NCI-H128 (cell line): ENCODE measurements around the gene HNRNPAB.
"Not testable (repeated sequence)": the region's sequence is repeated elsewhere in the genome, so short reads cannot be mapped to it uniquely, and the experiment has no call there.

Experiments
- DNase-seq: peaks from one replicate; lab custom pipeline; 2025; ENCODE audit not compliant: unreplicated experiment; lab: John Stamatoyannopoulos, UW

The HNRNPAB gene

DNA sequence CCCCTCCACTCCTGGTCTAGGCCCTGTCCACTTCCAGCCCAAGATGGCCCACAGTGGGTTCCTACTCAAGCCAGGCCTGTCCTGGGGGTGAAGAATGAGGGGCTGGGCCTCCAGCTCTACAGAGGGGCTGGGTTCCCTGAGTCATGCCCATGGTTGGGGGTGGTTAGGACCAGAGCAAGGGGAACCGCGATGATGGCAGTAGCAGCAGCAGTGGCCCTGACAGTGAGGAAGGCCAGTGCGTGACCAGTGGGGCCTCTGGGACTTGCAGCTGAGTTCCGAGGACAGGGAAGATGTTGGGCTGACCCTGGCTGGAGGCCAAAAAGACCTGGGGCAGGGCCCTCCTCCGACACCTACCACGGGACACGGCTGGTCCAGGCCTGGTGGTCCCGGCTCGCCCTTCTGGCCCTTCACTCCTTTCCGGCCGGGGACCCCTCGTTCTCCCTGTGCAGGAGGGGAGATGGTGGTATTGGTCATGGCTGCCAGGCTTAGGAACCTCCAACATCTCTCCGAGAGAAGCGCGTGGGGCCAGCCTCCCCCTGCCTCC, 37.4 kb downstream of the HNRNPAB start:
- DNase-seq = no peak

- no peak for DNase-seq
Measured at GRCh38 chr5:178242416-178242815, 38.1 kb downstream of the HNRNPAB start.

DNA sequence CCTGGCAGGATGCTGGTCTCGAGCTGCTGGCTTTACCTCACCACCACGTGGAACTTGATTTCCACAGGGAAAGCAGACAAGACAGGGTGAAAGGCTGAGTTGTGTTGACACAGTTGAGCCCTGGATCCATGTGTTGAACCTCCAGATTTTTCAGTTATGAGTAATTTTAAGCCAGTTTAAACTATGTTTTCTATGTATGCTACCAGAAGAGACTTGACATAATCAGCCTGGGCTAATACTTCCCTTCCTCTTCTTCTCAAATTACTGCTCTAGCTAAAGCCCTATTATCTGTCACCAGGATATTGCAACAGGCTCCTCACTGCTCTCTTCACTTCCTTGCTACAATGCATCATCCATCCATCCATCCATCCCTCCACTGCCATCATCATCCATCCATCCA, 40.2 kb downstream of the HNRNPAB start:
- DNase-seq = no peak

DNA sequence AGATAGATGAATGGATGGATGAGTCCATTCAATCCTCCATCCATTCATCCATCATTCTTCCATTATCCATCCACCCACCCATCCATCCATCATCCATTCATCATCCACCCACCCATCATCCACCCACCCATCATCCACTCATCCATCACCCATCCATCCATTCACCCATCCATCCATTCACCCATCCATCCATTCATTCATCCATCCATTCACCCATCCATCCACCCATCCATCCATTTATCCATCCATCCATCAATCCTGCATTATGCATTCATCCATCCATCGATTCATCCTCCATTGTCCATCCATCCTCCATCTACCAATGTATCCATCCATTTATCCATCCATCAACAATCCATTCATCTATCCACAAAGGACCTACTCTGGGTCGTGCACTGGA, 41.1 kb downstream of the HNRNPAB start:
- DNase-seq = no peak

DNA sequence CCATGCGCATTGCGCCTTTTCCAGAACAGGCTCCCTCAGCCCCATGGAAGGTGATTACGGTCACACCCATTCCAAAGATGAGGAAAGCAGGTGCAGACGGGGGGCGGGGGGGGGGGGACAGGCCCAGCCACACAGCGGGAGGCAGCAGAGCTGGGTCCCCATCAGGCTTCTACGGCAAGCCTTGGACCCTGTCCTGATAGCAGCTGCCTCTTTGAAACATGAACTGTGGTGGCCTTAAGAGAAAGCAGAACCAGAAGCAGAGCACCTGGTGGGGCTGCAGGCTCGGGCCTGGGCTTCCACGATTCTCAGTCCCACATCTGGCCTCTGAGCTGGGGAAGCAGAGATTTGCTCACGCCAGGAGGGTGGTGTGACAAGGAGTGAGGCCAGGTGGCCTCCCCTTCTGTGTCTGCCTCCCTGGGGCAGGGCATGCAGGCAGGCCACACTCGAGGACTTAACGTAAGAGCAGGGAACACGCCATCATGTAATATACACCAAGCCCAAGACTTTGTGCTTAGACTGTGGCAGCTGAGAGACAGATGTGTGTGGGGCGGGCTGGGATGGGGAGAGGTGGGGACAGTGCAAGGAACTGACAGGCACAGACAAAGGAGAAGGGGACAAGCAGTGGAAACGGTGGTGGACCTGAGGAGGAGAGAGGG, 42.4 kb downstream of the HNRNPAB start:
- no peak for DNase-seq

DNA sequence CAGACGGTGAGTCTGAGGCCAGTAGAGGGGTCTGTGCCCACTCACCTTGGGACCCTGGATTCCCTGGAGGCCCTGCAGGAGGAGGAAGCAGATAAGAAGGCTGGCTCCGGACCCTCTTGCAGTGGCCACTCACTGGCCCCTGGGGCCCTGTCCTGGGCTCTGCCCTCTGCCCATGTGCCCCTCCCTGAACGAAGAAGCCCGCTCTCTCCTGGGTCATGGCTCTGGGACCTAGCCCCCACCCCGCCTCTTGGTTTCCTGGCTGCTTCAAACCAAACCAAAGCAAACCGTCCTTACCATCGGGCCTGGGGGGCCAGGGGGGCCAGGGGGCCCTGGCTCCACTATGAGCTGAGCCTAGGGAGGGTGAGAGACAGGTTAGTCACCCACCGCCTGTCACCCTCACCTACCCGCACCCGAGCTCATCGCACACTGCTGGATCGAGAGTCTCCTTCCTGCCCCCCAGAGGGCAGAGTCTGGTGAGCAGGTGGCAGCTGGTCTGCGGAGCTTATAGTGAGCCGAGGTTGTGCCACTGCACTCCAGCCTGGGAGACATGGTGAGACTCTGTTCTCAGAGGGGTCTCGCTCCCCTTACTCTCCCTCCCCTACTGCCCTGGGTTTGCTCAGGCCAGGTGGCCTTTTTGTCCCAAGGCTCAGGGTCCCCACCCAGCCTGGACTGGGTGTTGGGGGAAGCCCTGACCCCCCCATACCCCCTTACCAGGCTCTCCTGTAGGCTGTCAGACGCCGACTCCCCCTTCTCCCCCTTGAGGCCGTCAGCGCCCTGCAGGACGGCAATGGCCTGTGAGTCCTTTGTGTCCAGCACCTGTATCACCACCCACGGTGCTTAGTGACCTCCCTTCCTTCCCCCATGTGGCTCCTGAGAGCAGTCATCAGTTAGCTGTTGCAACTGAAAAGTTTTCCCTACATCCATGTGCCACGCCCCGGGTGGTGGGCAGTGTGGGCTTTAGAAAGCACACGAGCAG, 43.4 kb downstream of the HNRNPAB start:
- no peak for DNase-seq

DNA sequence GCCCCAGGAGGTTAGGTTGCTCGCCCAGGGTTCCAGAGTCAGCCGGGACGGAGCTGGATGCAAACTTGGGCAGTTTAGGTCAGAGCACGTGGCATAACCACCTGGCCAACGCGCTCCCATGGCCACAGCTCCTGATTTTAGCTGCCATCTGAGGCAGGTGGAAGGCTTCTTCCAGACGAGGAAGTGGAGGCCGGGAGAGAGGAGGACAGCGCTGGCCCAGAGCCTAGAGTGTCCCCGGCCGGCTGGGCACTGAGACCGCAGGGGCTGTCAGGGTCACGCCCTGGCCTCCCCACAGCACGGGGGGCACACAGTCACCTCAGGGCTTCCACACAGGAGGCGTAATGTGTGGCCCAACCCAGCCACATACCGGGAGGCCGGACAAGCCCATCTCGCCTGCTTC, 44.4 kb downstream of the HNRNPAB start:
- DNase-seq = no peak

- no peak for DNase-seq
Measured at GRCh38 chr5:178249191-178249989, 45.1 kb downstream of the HNRNPAB start.

- DNase-seq = no peak
Measured at GRCh38 chr5:178250263-178250662, 45.9 kb downstream of the HNRNPAB start.

DNA sequence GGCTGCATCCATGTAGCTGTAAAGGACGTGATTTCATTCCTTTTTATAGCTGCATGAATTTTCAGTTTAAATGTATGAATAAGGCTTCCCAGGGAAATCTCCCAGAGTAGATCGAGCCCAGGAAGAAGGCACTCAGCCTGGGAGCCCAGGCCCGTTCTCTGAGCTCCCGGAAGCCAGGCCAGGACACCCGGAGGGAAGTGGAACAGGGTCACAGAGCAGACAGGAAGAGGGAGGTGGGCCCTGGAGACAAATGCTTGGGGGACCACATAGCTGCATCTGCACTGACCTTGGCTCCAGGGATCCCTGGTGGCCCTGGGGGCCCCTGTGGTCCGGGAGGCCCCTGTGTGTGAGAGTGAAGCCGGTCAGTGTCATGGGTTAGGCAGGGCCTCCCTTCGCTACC, 47.9 kb downstream of the HNRNPAB start:
- DNase-seq = no peak

- not testable (repeated sequence) for DNase-seq
Measured at GRCh38 chr5:178253632-178254031, 49.3 kb downstream of the HNRNPAB start.

GRCh38 chr5:178256746-178257145, 52.4 kb downstream of the HNRNPAB start:
- DNase-seq = no peak

DNA sequence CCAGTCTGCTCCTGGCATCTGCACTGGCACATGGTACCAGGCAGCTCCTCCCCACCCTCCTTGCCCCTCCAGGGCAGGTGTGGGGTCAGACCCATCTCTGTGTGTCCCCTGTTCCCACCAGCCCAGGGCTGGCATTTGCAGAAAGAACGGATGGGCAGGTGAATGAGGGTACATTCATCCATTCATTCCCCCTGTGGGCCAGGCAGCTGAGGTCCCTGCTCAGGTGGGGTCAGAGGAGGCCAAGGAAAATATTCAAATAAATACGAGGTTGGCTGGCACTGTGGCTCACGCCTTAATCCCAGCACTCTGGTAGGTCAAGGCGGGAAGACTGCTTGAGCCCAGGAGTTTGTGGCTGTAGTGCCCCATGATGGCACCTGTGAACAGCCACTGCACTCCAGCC, 53.3 kb downstream of the HNRNPAB start:
- no peak for DNase-seq

DNA sequence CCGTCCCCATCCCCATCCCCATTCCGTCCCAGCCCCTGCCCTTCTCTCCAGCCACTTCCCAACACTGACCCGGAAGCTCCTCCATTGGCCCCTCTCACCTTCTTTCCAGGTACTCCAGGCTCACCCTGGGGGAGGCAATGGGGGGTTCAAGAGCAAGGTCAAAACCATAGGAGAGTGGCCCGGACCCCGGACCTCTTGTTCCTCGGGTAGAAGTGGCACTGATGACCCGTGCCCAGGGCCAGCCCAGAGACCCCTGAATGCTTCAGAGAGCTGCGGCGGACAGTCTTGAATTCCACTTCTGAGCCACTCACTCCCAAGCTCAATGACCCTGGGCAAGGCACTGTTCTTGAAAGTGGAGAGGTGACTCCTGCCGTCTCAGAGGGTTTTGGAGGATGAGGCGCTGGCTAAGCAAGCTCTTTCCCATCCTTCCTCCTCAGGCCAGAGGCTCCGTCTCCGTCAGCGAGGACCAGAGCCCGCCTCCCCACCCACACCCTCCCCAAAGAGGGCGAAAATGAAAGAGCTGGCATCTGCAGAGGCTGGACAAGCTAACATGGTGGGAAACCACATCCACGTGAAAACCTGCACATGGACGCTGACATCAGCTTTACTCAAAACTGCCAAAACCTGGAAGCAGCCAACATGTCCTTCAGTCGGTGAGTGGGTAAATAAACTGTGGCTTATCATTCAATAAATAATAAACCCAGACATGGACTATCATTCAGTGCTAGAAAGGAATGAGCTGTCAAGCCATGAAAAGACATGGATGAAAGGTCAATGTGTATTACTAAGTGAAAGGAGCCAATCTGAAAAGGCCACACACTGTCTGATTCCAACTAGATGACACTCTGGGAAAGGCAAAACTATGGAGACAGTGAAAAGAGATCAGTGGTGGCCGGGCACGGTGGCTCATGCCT, 55.5 kb downstream of the HNRNPAB start:
- DNase-seq = no peak
